Measurements from ENCODE around the gene SNAP47.

SNAP47 gene

GRCh38 chr1:227731241-227731677 lies 4.0 kb upstream of the SNAP47 start:
- H3K4me2 ChIP-seq (ENCODE audit: low read length): no peak overlapping the region
- H3F3A ChIP-seq (ENCODE audit: control insufficient read depth, insufficient read depth): peaks cover 3% of the 10 kb centered on the region
- peaks cover 39% of the 10 kb centered on the region for H3K36me3 ChIP-seq (ENCODE audit: control insufficient read depth, low read length)
- no peak overlapping the region for H3K4me3 ChIP-seq (ENCODE audit: low read length)
- peaks cover 39% of the 10 kb centered on the region for H3K79me2 ChIP-seq (ENCODE audit: control insufficient read depth, low read length)
- H3K27ac ChIP-seq (ENCODE audit: low read depth, low read length): no peak overlapping the region
- TF ChIP-seq CTCF (IDR thresholded peaks at IDR 0.05; ENCODE audit: low read depth, low read length, poor library complexity, severe bottlenecking) (no peak), EZH2phosphoT487 (IDR thresholded peaks at IDR 0.05; ENCODE audit: borderline replicate concordance, low read length) (no peak)
- H3K9me3 ChIP-seq (ENCODE audit: control insufficient read depth, insufficient read depth, low read length): no peaks in the 10 kb centered on the region
- no peaks in the 10 kb centered on the region for H3K27me3 ChIP-seq (ENCODE audit: control insufficient read depth, low read length)
- H3K9me2 ChIP-seq (replicated peaks; ENCODE audit: control insufficient read depth, low read length): no peaks in the 10 kb centered on the region
- H3K4me1 ChIP-seq (ENCODE audit: control insufficient read depth, low read length): peaks cover 21% of the 10 kb centered on the region
- peaks cover 3% of the 10 kb centered on the region; the same call in 1 of the 2 replicates for H4K20me1 ChIP-seq (ENCODE audit: control insufficient read depth, insufficient read depth, low read depth, low read length)

GRCh38 chr1:227731696-227732585 lies 3.3 kb upstream of the SNAP47 start:
- H3K9me2 ChIP-seq (replicated peaks; ENCODE audit: control insufficient read depth, low read length): no peaks in the 10 kb centered on the region
- H3K4me2 ChIP-seq (ENCODE audit: low read length): no peak overlapping the region
- H3K36me3 ChIP-seq (ENCODE audit: control insufficient read depth, low read length): peaks cover 39% of the 10 kb centered on the region
- no peak overlapping the region for H3K27ac ChIP-seq (ENCODE audit: low read depth, low read length)
- peaks cover 46% of the 10 kb centered on the region for H3K79me2 ChIP-seq (ENCODE audit: control insufficient read depth, low read length)
- TF ChIP-seq CTCF (IDR thresholded peaks at IDR 0.05; ENCODE audit: low read depth, low read length, poor library complexity, severe bottlenecking) (no peak), EZH2phosphoT487 (IDR thresholded peaks at IDR 0.05; ENCODE audit: borderline replicate concordance, low read length) (no peak)
- no peaks in the 10 kb centered on the region for H3K9me3 ChIP-seq (ENCODE audit: control insufficient read depth, insufficient read depth, low read length)
- H4K20me1 ChIP-seq (ENCODE audit: control insufficient read depth, insufficient read depth, low read depth, low read length): peaks cover 3% of the 10 kb centered on the region; the same call in 1 of the 2 replicates
- no peak overlapping the region for H3K4me3 ChIP-seq (ENCODE audit: low read length)
- H3K27me3 ChIP-seq (ENCODE audit: control insufficient read depth, low read length): no peaks in the 10 kb centered on the region
- H3F3A ChIP-seq (ENCODE audit: control insufficient read depth, insufficient read depth): peaks cover 3% of the 10 kb centered on the region
- peaks cover 26% of the 10 kb centered on the region for H3K4me1 ChIP-seq (ENCODE audit: control insufficient read depth, low read length)

GRCh38 chr1:227732586-227733308 lies 2.5 kb upstream of the SNAP47 start:
- peaks cover 26% of the 10 kb centered on the region for H3K4me1 ChIP-seq (ENCODE audit: control insufficient read depth, low read length)
- peaks cover 3% of the 10 kb centered on the region for H3F3A ChIP-seq (ENCODE audit: control insufficient read depth, insufficient read depth)
- peaks cover 54% of the 10 kb centered on the region for H3K79me2 ChIP-seq (ENCODE audit: control insufficient read depth, low read length)
- no peak overlapping the region for H3K4me2 ChIP-seq (ENCODE audit: low read length)
- no peaks in the 10 kb centered on the region for H3K9me2 ChIP-seq (replicated peaks; ENCODE audit: control insufficient read depth, low read length)
- H3K36me3 ChIP-seq (ENCODE audit: control insufficient read depth, low read length): peaks cover 39% of the 10 kb centered on the region
- no peaks in the 10 kb centered on the region for H3K27me3 ChIP-seq (ENCODE audit: control insufficient read depth, low read length)
- TF ChIP-seq CTCF (IDR thresholded peaks at IDR 0.05; ENCODE audit: low read depth, low read length, poor library complexity, severe bottlenecking): no peak
- no peak for TF ChIP-seq EZH2phosphoT487 (IDR thresholded peaks at IDR 0.05; ENCODE audit: borderline replicate concordance, low read length)
- H3K27ac ChIP-seq (ENCODE audit: low read depth, low read length): no peak overlapping the region
- H3K4me3 ChIP-seq (ENCODE audit: low read length): no peak overlapping the region
- H3K9me3 ChIP-seq (ENCODE audit: control insufficient read depth, insufficient read depth, low read length): no peaks in the 10 kb centered on the region
- H4K20me1 ChIP-seq (ENCODE audit: control insufficient read depth, insufficient read depth, low read depth, low read length): peaks cover 6% of the 10 kb centered on the region; the same call in 1 of the 2 replicates
